ENCODE results near the gene ITPRIPL1.
A peak's percentile ranks its signal among the peaks of the same experiment; 100 is the strongest.

Gene ITPRIPL1

DNA sequence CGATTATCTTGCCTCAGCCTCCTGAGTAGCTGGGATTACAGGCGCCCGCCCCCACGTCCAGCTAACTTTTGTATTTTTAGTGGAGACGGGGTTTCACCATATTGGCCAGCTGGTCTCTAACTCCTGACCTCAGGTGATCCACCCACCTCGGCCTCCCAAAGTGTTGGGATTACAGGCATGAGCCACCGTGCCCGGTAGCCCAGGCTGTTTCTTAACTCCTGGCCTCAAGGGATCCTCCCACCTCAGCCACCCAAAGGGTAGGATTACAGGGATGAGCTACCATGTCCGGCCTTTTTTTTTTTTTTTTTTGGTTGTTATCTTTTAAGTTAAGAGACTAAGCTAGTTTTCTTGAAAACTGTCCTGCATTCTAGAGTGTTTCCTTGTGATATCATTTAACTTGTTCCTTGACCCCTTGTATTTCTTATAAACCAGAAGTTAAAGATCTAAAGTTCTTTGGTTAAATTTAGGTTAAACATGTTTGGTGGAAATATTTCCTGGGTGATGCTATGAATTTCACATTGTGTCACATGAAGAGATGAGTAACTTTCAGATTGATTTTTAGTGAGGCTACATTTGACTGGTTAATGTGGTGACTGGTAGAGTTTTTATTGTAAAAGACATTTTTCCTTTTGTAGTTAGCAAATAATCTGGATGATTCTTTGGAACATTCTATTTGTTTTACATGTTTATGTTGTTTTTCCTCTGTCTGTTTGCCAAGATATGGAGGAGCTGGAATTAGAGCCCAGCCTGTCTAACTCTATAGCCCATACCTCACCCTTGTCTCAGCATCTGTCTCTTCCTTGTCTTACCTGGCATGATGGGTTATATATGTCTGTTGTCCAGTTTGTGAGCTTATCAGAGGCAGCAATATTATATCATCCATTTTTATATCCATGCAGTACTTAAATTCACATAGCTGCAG, 15.6 kb downstream of the ITPRIPL1 start:
- H3K4me3 ChIP-seq (ENCODE audit: low read depth, low read length) = no peak overlapping the region
- peak; percentile 77 for DNase-seq (ENCODE audit: low read depth)
- TF ChIP-seq, protein P1, sequence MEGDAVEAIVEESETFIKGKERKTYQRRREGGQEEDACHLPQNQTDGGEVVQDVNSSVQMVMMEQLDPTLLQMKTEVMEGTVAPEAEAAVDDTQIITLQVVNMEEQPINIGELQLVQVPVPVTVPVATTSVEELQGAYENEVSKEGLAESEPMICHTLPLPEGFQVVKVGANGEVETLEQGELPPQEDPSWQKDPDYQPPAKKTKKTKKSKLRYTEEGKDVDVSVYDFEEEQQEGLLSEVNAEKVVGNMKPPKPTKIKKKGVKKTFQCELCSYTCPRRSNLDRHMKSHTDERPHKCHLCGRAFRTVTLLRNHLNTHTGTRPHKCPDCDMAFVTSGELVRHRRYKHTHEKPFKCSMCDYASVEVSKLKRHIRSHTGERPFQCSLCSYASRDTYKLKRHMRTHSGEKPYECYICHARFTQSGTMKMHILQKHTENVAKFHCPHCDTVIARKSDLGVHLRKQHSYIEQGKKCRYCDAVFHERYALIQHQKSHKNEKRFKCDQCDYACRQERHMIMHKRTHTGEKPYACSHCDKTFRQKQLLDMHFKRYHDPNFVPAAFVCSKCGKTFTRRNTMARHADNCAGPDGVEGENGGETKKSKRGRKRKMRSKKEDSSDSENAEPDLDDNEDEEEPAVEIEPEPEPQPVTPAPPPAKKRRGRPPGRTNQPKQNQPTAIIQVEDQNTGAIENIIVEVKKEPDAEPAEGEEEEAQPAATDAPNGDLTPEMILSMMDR (conservative IDR thresholded peaks at IDR 0.05; ENCODE audit: low read depth, low read length) = no peak

DNA sequence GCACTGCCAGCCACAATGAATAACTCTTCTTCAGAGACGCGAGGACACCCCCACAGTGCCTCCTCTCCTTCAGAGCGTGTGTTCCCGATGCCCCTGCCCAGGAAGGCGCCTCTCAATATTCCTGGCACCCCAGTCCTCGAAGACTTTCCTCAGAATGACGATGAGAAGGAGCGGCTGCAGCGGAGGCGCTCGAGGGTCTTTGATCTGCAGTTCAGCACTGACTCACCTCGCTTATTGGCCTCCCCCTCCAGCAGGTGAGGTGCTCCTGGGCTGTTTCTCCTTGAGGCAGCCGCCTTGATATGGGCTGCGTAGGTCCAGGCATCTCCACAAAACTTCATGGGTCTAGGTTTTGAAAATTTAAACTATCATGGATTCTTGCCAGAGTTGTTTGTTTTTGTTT, 16.5 kb downstream of the ITPRIPL1 start:
- TF ChIP-seq, protein P1 (conservative IDR thresholded peaks at IDR 0.05; ENCODE audit: low read depth, low read length) = no peak
- DNase-seq (ENCODE audit: low read depth) = no peak

DNA sequence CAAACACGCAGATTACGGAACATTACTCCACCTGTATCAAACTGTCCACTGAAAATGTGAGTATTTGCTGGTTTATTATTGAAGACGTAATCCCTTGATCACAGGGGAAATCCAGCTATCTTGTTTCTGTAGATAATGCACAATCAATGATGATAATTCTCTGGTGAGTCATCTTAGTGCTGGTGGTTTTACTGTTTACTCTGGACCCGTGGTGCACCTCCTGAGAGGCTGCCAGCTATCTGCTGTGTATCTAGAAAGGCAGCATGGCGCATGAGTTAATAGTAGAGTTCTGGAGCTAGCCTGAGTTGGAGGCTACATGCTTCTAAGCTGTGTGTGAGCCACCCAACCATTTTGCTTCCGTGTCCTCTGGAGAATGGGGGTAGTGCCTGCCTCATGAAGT, 17.0 kb downstream of the ITPRIPL1 start:
- peak; percentile 94 for DNase-seq (ENCODE audit: low read depth)
- no peak overlapping the region for H3K4me3 ChIP-seq (ENCODE audit: low read depth, low read length)
- TF ChIP-seq, protein P1 (conservative IDR thresholded peaks at IDR 0.05; ENCODE audit: low read depth, low read length) = no peak

More for the DNA sequence above, 16.5 kb downstream of the ITPRIPL1 start:
- H3K4me3 ChIP-seq (ENCODE audit: low read depth, low read length) = no peak overlapping the region

DNA sequence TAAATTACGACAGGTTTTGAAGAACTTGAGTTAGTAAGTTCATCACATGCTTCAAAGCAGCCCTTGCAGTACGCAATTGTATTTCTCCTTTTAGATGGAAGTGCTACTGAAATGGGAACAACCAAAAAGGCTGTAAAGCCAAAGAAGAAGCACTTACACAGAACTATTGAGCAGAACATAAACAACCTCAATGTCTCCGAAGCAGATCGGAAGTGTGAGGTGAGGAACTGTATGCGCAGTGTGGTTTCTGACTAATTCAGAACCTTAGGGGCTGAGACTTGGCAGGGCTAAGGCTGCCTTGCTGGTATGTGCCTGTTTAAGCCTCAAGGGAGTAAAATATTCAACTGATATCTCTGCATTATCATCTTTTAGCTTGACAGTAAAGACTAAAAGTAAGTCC, 18.9 kb downstream of the ITPRIPL1 start:
- TF ChIP-seq, protein P1 (conservative IDR thresholded peaks at IDR 0.05; ENCODE audit: low read depth, low read length) = no peak
- no peak overlapping the region for H3K4me3 ChIP-seq (ENCODE audit: low read depth, low read length)
- DNase-seq (ENCODE audit: low read depth) = peak; percentile 87

DNA sequence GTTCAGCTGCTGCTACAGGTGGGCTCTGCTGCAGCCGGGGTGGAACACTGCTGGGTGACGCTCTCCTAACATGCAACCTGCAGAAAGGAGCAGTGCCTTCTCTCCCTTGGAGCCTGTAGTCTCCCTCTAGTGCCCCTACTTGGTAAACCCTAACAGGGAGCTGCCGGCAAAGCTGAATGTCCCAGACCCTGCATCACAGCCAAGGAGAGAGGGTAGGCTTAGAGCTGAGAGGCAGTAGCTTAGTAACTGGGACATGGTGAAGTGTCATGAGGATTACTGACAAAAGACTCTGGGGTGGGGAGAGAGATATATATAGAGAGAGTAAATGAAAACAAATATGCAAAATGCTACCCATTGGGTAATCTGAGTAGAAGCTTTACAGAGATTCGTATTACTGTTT, 20.3 kb downstream of the ITPRIPL1 start:
- TF ChIP-seq, protein P1 (conservative IDR thresholded peaks at IDR 0.05; ENCODE audit: low read depth, low read length) = peak; percentile 65
- peak; percentile 59 for DNase-seq (ENCODE audit: low read depth)
- H3K4me3 ChIP-seq (ENCODE audit: low read depth, low read length) = no peak overlapping the region

DNA sequence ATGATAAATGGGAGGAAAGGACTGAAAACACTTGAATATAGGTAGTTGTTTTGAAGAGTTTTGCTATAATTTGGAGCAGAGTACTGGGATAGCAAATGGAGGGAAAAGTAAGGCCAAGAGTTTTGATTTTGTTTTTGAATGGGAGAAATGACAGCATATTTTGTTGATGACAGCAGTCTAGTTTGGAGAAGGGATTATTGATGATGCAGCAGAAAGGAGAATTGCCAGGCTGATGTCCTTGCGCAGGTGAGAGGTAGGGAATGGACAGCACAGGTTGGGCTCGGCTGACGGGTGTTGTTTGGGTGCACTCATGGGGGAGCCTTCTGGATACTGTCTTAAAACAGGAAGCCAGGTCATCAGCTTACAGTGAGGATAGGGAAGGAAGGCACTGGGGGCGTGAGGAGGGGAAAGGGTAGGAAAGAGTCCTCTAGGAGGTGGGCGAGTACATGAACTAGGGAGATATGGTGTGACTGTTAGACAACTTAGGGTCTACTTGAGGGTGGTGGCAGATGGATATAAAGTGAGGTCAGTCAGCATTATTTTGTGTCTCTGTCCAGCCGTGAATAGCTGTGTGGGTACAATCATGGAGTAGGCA, 20.8 kb downstream of the ITPRIPL1 start:
- no peak for DNase-seq (ENCODE audit: low read depth)
- TF ChIP-seq, protein P1 (conservative IDR thresholded peaks at IDR 0.05; ENCODE audit: low read depth, low read length) = no peak
- H3K4me3 ChIP-seq (ENCODE audit: low read depth, low read length) = no peak overlapping the region
